WTC11 (cell line): ENCODE data around the gene SPATS2.

Experiments used
- ARID4B ChIP-seq: sonication (generic); formaldehyde crosslinking; IDR thresholded peaks from 2 replicates; pipeline ENCODE4 v1.8.0; 2023; ENCODE audit warnings: missing genetic modification reagents, mild to moderate bottlenecking, borderline replicate concordance
- ATF2 ChIP-seq: sonication (generic); formaldehyde crosslinking; IDR thresholded peaks from 2 replicates; pipeline ENCODE4 v1.8.1; 2022; ENCODE audit warnings: low read depth, missing genetic modification reagents, borderline replicate concordance
- CBFB ChIP-seq: sonication (generic); formaldehyde crosslinking; IDR thresholded peaks from 2 replicates; pipeline ENCODE4 v1.8.1; 2022; ENCODE audit warnings: mild to moderate bottlenecking, low read depth, missing genetic modification reagents
- CTCF ChIP-seq: fragments of 200-600 bp; IDR thresholded peaks from 2 replicates; pipeline ENCODE4 v1.8.0; 2022; ENCODE audit warnings: antibody characterized with exemption
- IRF1 ChIP-seq: sonication (generic); formaldehyde crosslinking; IDR thresholded peaks from 2 replicates; pipeline ENCODE4 v1.8.0; 2023; ENCODE audit warnings: missing genetic modification reagents
- MAX ChIP-seq: sonication (generic); formaldehyde crosslinking; IDR thresholded peaks from 2 replicates; pipeline ENCODE4 v1.8.0; 2022; ENCODE audit warnings: mild to moderate bottlenecking, missing genetic modification reagents
- NFYB ChIP-seq: sonication (generic); formaldehyde crosslinking; conservative IDR thresholded peaks from 2 replicates; pipeline ENCODE4 v1.8.0; 2022; ENCODE audit warnings: low read depth, missing genetic modification reagents
- NR1H2 ChIP-seq: sonication (generic); formaldehyde crosslinking; IDR thresholded peaks from 2 replicates; pipeline ENCODE4 v1.9.0; 2021; ENCODE audit warnings: mild to moderate bottlenecking, moderate library complexity, missing genetic modification reagents
- NR2C2 ChIP-seq: sonication (generic); formaldehyde crosslinking; IDR thresholded peaks from 2 replicates; pipeline ENCODE4 v1.8.0; 2022; ENCODE audit warnings: mild to moderate bottlenecking, missing genetic modification reagents
- PRDM15 ChIP-seq: sonication (generic); formaldehyde crosslinking; IDR thresholded peaks from 2 replicates; pipeline ENCODE4 v1.8.0; 2022; ENCODE audit warnings: missing genetic modification reagents
- TCF7 ChIP-seq: sonication (generic); formaldehyde crosslinking; IDR thresholded peaks from 2 replicates; pipeline ENCODE4 v1.8.0; 2022; ENCODE audit warnings: mild to moderate bottlenecking, low read depth, missing genetic modification reagents, moderate library complexity
- USF2 ChIP-seq: sonication (generic); formaldehyde crosslinking; IDR thresholded peaks from 2 replicates; pipeline ENCODE4 v1.8.1; 2023; ENCODE audit warnings: mild to moderate bottlenecking, missing genetic modification reagents, moderate library complexity
- ZNF232 ChIP-seq: sonication (generic); formaldehyde crosslinking; IDR thresholded peaks from 2 replicates; pipeline ENCODE4 v1.8.0; 2022; ENCODE audit warnings: mild to moderate bottlenecking, missing genetic modification reagents
- ZNF423 ChIP-seq: fragments of 250-450 bp; sonication (Bioruptor Pico); IDR thresholded peaks from 2 replicates; pipeline ENCODE4 v2.1.2; 2022; ENCODE audit warnings: mild to moderate bottlenecking, moderate library complexity

GRCh38 chr12:49548481-49548821, 181.2 kb downstream of the SPATS2 start:
- TF ChIP-seq USF2 (CRISPR knock-in tag) (no peak), CTCF (no peak), ZNF232 (CRISPR knock-in tag) (no peak), CBFB (CRISPR knock-in tag) (no peak), IRF1 (CRISPR knock-in tag) (no peak), ZNF423 (CRISPR knock-in tag) (no peak), TCF7 (CRISPR knock-in tag) (no peak), MAX (CRISPR knock-in tag) (no peak), ARID4B (CRISPR knock-in tag) (no peak), NFYB (CRISPR knock-in tag) (no peak), PRDM15 (CRISPR knock-in tag) (no peak), NR2C2 (CRISPR knock-in tag) (no peak), ATF2 (CRISPR knock-in tag) (no peak), NR1H2 (CRISPR knock-in tag) (no peak)
